ENCODE results near the gene DUSP5. TPM values are rescaled to one million over a fixed set of nuclear protein-coding genes. Genes with fewer than 3 reads are reported as not detected.
A peak's percentile ranks its signal among the peaks of the same experiment; 100 is the strongest.

The DUSP5 gene
- total RNA-seq, 4 donors from 2014 or later: 6.2 to 16.0 (median 6.6) TPM

- DNase-seq: no peak
- WGBS, 2 donors (ENCODE audit: low coverage in 1 of 2): 42 to 45% methylated on average over 5 to 6 of the region's 6 CpGs
- Histone ChIP-seq H3K27me3 (peaks cover 27% of the 10 kb centered on the region), H3K4me3 (no peak overlapping the region), H3K36me3 (no peaks in the 10 kb centered on the region), H3K4me1 (peaks cover 39 to 70% (median 56%) of the 10 kb centered on the region in 4 donors), H3K27ac (peak overlapping the region; percentile 88 to 94 (median 91)), H3K9me3 (no peaks in the 10 kb centered on the region)
- intact Hi-C loops (cut with DNase I; ENCODE audit: low total_unique reads) (no loop called here), in situ Hi-C loops (cut with MboI; ENCODE audit: low pct_ligation_motif_present in 1 of 4, low pct_unique_long_range_greater_than_20kb in 1 of 4, low sequenced_read_pairs in 3 of 4) (loop anchor here in 1 of 4 donors (10.0 kb wide), 1 partner anchor 147 kb away; no protein-coding TSS in a partner anchor)
- TF ChIP-seq POLR2A (IDR thresholded peaks at IDR 0.05) (no peak), CTCF (IDR thresholded peaks at IDR 0.05) (no peak)
Measured at GRCh38 chr10:110502072-110502845, 4.6 kb downstream of the DUSP5 start.

GRCh38 chr10:110502851-110503301, 5.2 kb downstream of the DUSP5 start:
- intact Hi-C loops (cut with DNase I; ENCODE audit: low total_unique reads): no loop called here
- WGBS, 2 donors (ENCODE audit: low coverage in 1 of 2): 16 to 20% methylated on average over 1 to 3 of the region's 3 CpGs
- in situ Hi-C loops (cut with MboI; ENCODE audit: low pct_ligation_motif_present in 1 of 4, low pct_unique_long_range_greater_than_20kb in 1 of 4, low sequenced_read_pairs in 3 of 4): loop anchor here in 1 of 4 donors (10.0 kb wide), 1 partner anchor 148 kb away; no protein-coding TSS in a partner anchor

DNA sequence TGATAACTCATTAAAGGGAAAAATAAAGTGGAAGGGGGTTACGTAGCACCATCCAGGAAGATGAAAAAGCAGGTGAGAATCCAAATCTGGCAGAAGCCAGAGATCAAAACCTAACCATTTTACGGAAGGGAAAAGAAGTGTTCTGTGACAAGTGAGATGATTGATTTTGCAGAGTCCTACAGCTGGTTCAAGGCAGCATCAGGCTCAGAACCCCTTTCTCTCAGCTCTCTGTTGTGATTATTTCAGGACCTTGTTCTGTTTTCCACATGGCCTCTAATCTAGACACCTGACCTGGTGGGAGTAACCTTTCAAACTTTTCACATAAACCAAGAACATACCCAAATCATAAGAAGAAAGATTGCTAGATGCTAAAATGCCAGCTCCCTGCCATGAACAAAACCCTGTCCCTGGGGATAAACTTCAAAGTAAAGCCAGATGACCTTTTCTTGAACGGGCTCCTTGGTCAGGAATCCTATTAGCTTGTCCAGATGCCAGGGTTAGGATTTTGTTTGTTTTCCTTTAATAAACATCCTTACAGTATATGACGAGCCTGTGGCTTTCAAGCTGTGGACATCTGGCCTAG, 5.9 kb downstream of the DUSP5 start:
- intact Hi-C loops (cut with DNase I; ENCODE audit: low total_unique reads): no loop called here
- in situ Hi-C loops (cut with MboI; ENCODE audit: low pct_ligation_motif_present in 1 of 4, low pct_unique_long_range_greater_than_20kb in 1 of 4, low sequenced_read_pairs in 3 of 4): loop anchor here in 1 of 4 donors (10.0 kb wide), 1 partner anchor 149 kb away; no protein-coding TSS in a partner anchor
- Histone ChIP-seq H3K27me3 (peaks cover 23% of the 10 kb centered on the region), H3K36me3 (no peaks in the 10 kb centered on the region), H3K4me1 (peaks cover 39 to 66% (median 52%) of the 10 kb centered on the region in 4 donors), H3K4me3 (no peak overlapping the region), H3K27ac (peak overlapping the region; percentile 88 to 94 (median 91)), H3K9me3 (no peaks in the 10 kb centered on the region)
- WGBS, 2 donors (ENCODE audit: low coverage in 1 of 2): 46 to 49% methylated on average over 4 of the region's 4 CpGs
- TF ChIP-seq EP300 (IDR thresholded peaks at IDR 0.05; ENCODE audit: low read depth) (peak; percentile 14), POLR2AphosphoS5 (IDR thresholded peaks at IDR 0.05) (no peak), POLR2A (IDR thresholded peaks at IDR 0.05) (no peak)
- no peak for DNase-seq

More at GRCh38 chr10:110502851-110503301, 5.2 kb downstream of the DUSP5 start:
- peak; percentile 49 for DNase-seq
- Histone ChIP-seq H3K36me3 (no peaks in the 10 kb centered on the region), H3K27ac (peak overlapping the region; percentile 88 to 94 (median 91)), H3K27me3 (peaks cover 27% of the 10 kb centered on the region), H3K4me1 (peaks cover 39 to 70% (median 56%) of the 10 kb centered on the region in 4 donors), H3K4me3 (peak overlapping the region in 1 of 4 donors; percentile 3), H3K9me3 (no peaks in the 10 kb centered on the region)
- TF ChIP-seq EP300 (IDR thresholded peaks at IDR 0.05; ENCODE audit: low read depth) (no peak), POLR2AphosphoS5 (IDR thresholded peaks at IDR 0.05) (peak; percentile 29 to 66 (median 50))

DNA sequence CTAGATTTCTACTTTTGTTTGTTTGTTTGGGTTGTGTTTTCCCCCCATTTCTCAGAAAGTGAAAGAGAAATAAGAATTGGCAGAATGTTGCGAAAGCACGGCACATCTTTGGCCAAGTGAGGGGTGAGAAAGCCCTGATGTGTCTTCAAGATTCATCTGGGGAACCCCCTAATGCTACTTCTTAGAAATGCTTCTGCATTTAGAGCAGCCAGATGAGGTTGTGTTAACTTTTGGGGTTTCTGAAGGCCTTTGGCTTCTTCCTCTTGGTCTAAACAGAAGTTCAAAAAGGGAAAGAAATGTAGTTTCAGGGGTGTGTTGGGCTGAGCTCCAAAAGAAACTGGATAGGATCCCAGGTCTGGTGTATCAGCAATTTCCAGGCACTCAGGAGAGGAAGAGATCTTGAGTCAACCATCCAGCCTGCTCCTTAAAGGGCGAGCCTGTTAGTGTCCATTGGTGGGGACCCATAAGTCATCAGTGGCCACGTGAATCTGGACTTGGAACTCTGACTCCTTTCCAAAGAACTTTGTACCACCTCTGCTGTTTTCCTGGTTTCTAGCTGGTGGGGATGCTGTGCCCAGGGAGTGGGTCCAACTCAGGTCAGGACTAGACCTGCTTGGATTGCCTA, 6.5 kb downstream of the DUSP5 start:
- H3K4me3 ChIP-seq: no peak overlapping the region
- intact Hi-C loops (cut with DNase I; ENCODE audit: low total_unique reads) (no loop called here), in situ Hi-C loops (cut with MboI; ENCODE audit: low pct_ligation_motif_present in 1 of 4, low pct_unique_long_range_greater_than_20kb in 1 of 4, low sequenced_read_pairs in 3 of 4) (loop anchor here in 1 of 4 donors (10.0 kb wide), 1 partner anchor 149 kb away; no protein-coding TSS in a partner anchor)
- H3K9me3 ChIP-seq: no peaks in the 10 kb centered on the region
- WGBS, 2 donors (ENCODE audit: low coverage in 1 of 2): 28 to 50% methylated on average over 2 to 4 of the region's 4 CpGs
- peaks cover 18% of the 10 kb centered on the region for H3K27me3 ChIP-seq
- peak; percentile 12 to 55 (median 23) for TF ChIP-seq POLR2AphosphoS5 (IDR thresholded peaks at IDR 0.05)
- TF ChIP-seq EP300 (IDR thresholded peaks at IDR 0.05; ENCODE audit: low read depth): no peak
- H3K36me3 ChIP-seq: no peaks in the 10 kb centered on the region
- H3K27ac ChIP-seq: peak overlapping the region; percentile 88 to 94 (median 91)
- H3K4me1 ChIP-seq: peaks cover 37 to 61% (median 47%) of the 10 kb centered on the region in 4 donors
- DNase-seq: peak; percentile 55

GRCh38 chr10:110505130-110505770, 7.5 kb downstream of the DUSP5 start:
- 81 to 86% methylated on average over 2 to 6 of the region's 6 CpGs for WGBS, 2 donors (ENCODE audit: low coverage in 1 of 2)
- Histone ChIP-seq H3K27me3 (peaks cover 11% of the 10 kb centered on the region), H3K4me3 (no peak overlapping the region), H3K27ac (peak overlapping the region; percentile 88 to 94 (median 91)), H3K36me3 (peaks cover 0 to under 1% (median 0%) of the 10 kb centered on the region in 4 donors), H3K4me1 (peaks cover 33 to 54% (median 41%) of the 10 kb centered on the region in 4 donors), H3K9me3 (no peaks in the 10 kb centered on the region)
- no peak for DNase-seq
- TF ChIP-seq CTCF (IDR thresholded peaks at IDR 0.05): no peak
- TF ChIP-seq POLR2AphosphoS5 (IDR thresholded peaks at IDR 0.05): no peak
- TF ChIP-seq POLR2A (IDR thresholded peaks at IDR 0.05): no peak
- no peak for TF ChIP-seq EP300 (IDR thresholded peaks at IDR 0.05; ENCODE audit: low read depth)
- intact Hi-C loops (cut with DNase I; ENCODE audit: low total_unique reads): no loop called here
- in situ Hi-C loops (cut with MboI; ENCODE audit: low pct_ligation_motif_present in 1 of 4, low pct_unique_long_range_greater_than_20kb in 1 of 4, low sequenced_read_pairs in 3 of 4): loop anchor here in 1 of 4 donors (10.0 kb wide), 1 partner anchor 150 kb away; no protein-coding TSS in a partner anchor

All from transverse colon (tissue), 4 donors.